WERI-Rb-1 (cell line): ENCODE results near the gene PHKA1.
"Not testable (repeated sequence)": the region's sequence is repeated elsewhere in the genome, so short reads cannot be mapped to it uniquely, and the experiment has no call there.

ENCODE experiments used
- DNase-seq: peaks from one replicate; pipeline ENCODE4 v3.0.0-alpha.2; 2020
- H3K27ac ChIP-seq: fragments of 250-450 bp; sonication (Bioruptor Pico); 2 replicates; pipeline ENCODE4 v1.5.1; 2020; ENCODE audit warnings: mild to moderate bottlenecking, moderate library complexity
- H3K27me3 ChIP-seq: fragments of 250-450 bp; sonication (Bioruptor Pico); 2 replicates; pipeline ENCODE4 v1.5.1; 2021; ENCODE audit warnings: mild to moderate bottlenecking, low read depth, moderate library complexity; ENCODE audit not compliant: insufficient read depth, severe bottlenecking
- H3K36me3 ChIP-seq: fragments of 250-450 bp; sonication (Bioruptor Pico); 2 replicates; pipeline ENCODE4 v1.5.1; 2020; ENCODE audit warnings: mild to moderate bottlenecking, moderate library complexity
- H3K4me3 ChIP-seq: 2 replicates; pipeline ENCODE4 v1.5.1; 2011; ENCODE audit warnings: low read depth, mild to moderate bottlenecking, control low read depth, low read length
- H3K9me3 ChIP-seq: fragments of 250-450 bp; sonication (Bioruptor Pico); 2 replicates; pipeline ENCODE4 v1.5.1; 2021; ENCODE audit warnings: mild to moderate bottlenecking, moderate library complexity; ENCODE audit not compliant: severe bottlenecking
- CTCF ChIP-seq: IDR thresholded peaks from 2 replicates; pipeline ENCODE4 v1.5.1; 2011; ENCODE audit warnings: low read depth, mild to moderate bottlenecking, control low read depth, inconsistent platforms, low read length

The PHKA1 gene

GRCh38 chrX:72572248-72573157, 141.6 kb downstream of the PHKA1 start, which contains the start of gene HDAC8:
TSS of gene HDAC8 (minus strand) at chrX:72572843. CDS start at chrX:72572761, 82 bp downstream.
- TF ChIP-seq CTCF, result no peak
- Histone ChIP-seq H3K27ac (peak within 1 kb of the TSS; percentile 88), H3K9me3 (no peaks in the 10 kb centered on the region), H3K36me3 (peaks cover 6% of the 10 kb centered on the region), H3K4me3 (peak within 1 kb of the TSS; percentile 59), H3K27me3 (peaks cover 11% of the 10 kb centered on the region)
- peak; percentile 67 for DNase-seq

- Histone ChIP-seq H3K36me3 (peaks cover 20% of the 10 kb centered on the region), H3K27me3 (peaks cover 11% of the 10 kb centered on the region), H3K27ac (no peak overlapping the region), H3K4me3 (no peak overlapping the region), H3K9me3 (no peaks in the 10 kb centered on the region)
- TF ChIP-seq CTCF, result no peak
- no peak for DNase-seq
Measured at GRCh38 chrX:72569786-72570185, 144.3 kb downstream of the PHKA1 start.

GRCh38 chrX:72568406-72569092, 145.6 kb downstream of the PHKA1 start:
- H3K4me3 ChIP-seq, result no peak overlapping the region
- H3K36me3 ChIP-seq, result peaks cover 20% of the 10 kb centered on the region
- DNase-seq, result no peak
- no peak overlapping the region for H3K27ac ChIP-seq
- no peaks in the 10 kb centered on the region for H3K9me3 ChIP-seq
- H3K27me3 ChIP-seq, result peaks cover 8% of the 10 kb centered on the region
- no peak for TF ChIP-seq CTCF

- Histone ChIP-seq H3K4me3 (no peak overlapping the region), H3K36me3 (peaks cover 20% of the 10 kb centered on the region), H3K27ac (no peak overlapping the region), H3K9me3 (no peaks in the 10 kb centered on the region), H3K27me3 (peaks cover 8% of the 10 kb centered on the region)
- no peak for DNase-seq
- no peak for TF ChIP-seq CTCF
Measured at GRCh38 chrX:72566448-72566847, 147.7 kb downstream of the PHKA1 start.

- not testable (repeated sequence) for H3K36me3 ChIP-seq, H3K27me3 ChIP-seq, H3K27ac ChIP-seq, DNase-seq, H3K9me3 ChIP-seq, H3K4me3 ChIP-seq
Measured at GRCh38 chrX:72559655-72560054, 154.5 kb downstream of the PHKA1 start.

- peak; percentile 35; the same call in 1 of the 2 replicates for TF ChIP-seq CTCF
- Histone ChIP-seq H3K27me3 (peaks cover 3% of the 10 kb centered on the region), H3K36me3 (no peaks in the 10 kb centered on the region; the same call in 1 of the 2 replicates), H3K27ac (no peak overlapping the region), H3K4me3 (no peak overlapping the region), H3K9me3 (no peaks in the 10 kb centered on the region)
- peak; percentile 17 for DNase-seq
Measured at GRCh38 chrX:72554448-72555140, 159.5 kb downstream of the PHKA1 start.

- not testable (repeated sequence) for H3K36me3 ChIP-seq, H3K27ac ChIP-seq, H3K27me3 ChIP-seq, H3K4me3 ChIP-seq, H3K9me3 ChIP-seq, DNase-seq
Measured at GRCh38 chrX:72552443-72552842, 161.7 kb downstream of the PHKA1 start.
